ENCODE data around the gene CYB5R2. TPM values are rescaled to one million over a fixed set of nuclear protein-coding genes. Genes with fewer than 3 reads are reported as not detected.

Gene CYB5R2
- total RNA-seq, 1 donor from 2014 or later, result 5.7 TPM

DNA sequence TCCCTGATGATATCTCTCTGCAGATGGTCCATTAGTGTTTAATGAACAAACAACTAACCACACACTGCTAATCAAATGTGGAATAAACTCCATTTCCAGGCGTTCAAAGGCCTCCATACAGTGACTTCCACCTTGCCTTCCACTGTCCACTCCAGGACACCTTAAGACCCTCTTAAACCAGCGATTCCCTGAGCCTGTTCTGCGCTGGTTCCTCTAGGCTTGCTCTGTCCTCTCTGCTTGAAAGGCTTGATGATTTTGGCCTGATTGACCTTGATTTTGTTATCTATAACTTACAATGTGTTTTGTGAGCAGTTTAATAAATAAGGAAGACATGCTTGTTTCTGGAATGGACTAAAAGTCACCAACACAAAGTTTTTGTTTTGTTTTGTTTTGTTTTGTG, 20.9 kb upstream of the CYB5R2 start:
- H3K9me3 Mint-ChIP-seq (ENCODE audit: unreplicated experiment), result no peaks in the 10 kb centered on the region
- H3K36me3 Mint-ChIP-seq (ENCODE audit: unreplicated experiment), result no peaks in the 10 kb centered on the region
- H3K4me3 Mint-ChIP-seq (ENCODE audit: unreplicated experiment), result no peak overlapping the region
- no peak for DNase-seq (ENCODE audit: extremely low spot score, unreplicated experiment)
- no peak overlapping the region for H3K27ac Mint-ChIP-seq (ENCODE audit: unreplicated experiment)
- H3K27me3 Mint-ChIP-seq (ENCODE audit: unreplicated experiment), result peaks cover 35% of the 10 kb centered on the region
- H3K4me1 Mint-ChIP-seq (ENCODE audit: unreplicated experiment), result no peaks in the 10 kb centered on the region
- TF ChIP-seq, protein P1, sequence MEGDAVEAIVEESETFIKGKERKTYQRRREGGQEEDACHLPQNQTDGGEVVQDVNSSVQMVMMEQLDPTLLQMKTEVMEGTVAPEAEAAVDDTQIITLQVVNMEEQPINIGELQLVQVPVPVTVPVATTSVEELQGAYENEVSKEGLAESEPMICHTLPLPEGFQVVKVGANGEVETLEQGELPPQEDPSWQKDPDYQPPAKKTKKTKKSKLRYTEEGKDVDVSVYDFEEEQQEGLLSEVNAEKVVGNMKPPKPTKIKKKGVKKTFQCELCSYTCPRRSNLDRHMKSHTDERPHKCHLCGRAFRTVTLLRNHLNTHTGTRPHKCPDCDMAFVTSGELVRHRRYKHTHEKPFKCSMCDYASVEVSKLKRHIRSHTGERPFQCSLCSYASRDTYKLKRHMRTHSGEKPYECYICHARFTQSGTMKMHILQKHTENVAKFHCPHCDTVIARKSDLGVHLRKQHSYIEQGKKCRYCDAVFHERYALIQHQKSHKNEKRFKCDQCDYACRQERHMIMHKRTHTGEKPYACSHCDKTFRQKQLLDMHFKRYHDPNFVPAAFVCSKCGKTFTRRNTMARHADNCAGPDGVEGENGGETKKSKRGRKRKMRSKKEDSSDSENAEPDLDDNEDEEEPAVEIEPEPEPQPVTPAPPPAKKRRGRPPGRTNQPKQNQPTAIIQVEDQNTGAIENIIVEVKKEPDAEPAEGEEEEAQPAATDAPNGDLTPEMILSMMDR (IDR thresholded peaks at IDR 0.05), result no peak

DNA sequence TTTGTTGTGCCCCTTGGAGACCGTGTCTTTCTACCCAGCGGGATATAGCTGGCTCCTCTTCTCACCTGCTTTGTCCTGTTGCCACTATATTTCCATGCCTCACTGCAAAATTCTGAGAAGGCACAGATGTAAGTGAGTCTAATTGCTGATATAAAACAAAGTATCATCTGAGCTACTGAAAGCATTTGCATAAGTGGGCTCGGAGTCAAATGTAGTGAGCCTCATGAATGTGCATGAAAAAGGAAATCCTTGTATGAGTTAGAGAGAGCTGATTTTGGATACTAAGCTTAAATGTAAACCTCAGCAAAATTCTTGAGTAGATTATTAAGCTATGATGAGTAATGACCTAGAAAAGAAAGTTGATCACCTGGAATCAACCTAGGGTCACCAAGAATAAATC, 19.1 kb upstream of the CYB5R2 start:
- Mint-ChIP-seq H3K36me3 (ENCODE audit: unreplicated experiment) (no peaks in the 10 kb centered on the region), H3K27me3 (ENCODE audit: unreplicated experiment) (peaks cover 21% of the 10 kb centered on the region)

DNA sequence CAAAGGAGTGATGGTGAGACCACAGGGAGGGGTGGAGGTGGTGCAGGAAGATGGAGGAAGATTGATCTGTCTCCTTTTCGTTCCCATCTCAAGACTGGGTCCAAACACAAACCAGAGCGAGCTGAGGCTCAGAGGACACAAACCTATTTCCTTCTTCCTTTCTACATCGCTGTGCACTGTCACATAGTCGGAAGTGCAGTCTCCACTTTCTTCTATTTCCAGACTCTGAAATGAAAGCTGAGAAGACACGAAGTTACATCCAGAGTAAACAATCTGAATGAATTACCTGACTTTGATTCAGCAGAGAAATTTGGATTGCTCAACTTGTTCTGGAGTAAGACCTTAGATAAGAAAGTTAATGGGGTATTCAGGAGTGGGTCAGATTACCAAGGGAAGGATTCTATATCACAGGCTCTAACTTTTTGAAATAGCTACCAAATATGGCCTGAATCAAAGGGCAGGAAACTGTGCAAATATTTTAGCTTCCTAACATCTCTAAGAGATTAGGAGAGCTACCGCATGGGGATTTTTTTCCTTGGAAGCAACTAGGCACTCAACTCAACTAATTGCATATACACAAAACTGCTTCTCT, 18.6 kb upstream of the CYB5R2 start:
- Mint-ChIP-seq H3K9me3 (ENCODE audit: unreplicated experiment) (no peaks in the 10 kb centered on the region), H3K4me1 (ENCODE audit: unreplicated experiment) (peaks cover 2% of the 10 kb centered on the region), H3K27ac (ENCODE audit: unreplicated experiment) (no peak overlapping the region), H3K36me3 (ENCODE audit: unreplicated experiment) (no peaks in the 10 kb centered on the region), H3K27me3 (ENCODE audit: unreplicated experiment) (peaks cover 21% of the 10 kb centered on the region), H3K4me3 (ENCODE audit: unreplicated experiment) (no peak overlapping the region)
- DNase-seq (ENCODE audit: extremely low spot score, unreplicated experiment), result no peak
- TF ChIP-seq, protein P1 (IDR thresholded peaks at IDR 0.05), result no peak

More for the DNA sequence above, 19.1 kb upstream of the CYB5R2 start:
- Mint-ChIP-seq H3K4me1 (ENCODE audit: unreplicated experiment) (peaks cover 2% of the 10 kb centered on the region), H3K27ac (ENCODE audit: unreplicated experiment) (no peak overlapping the region), H3K9me3 (ENCODE audit: unreplicated experiment) (no peaks in the 10 kb centered on the region), H3K4me3 (ENCODE audit: unreplicated experiment) (no peak overlapping the region)
- TF ChIP-seq, protein P1 (IDR thresholded peaks at IDR 0.05), result no peak
- no peak for DNase-seq (ENCODE audit: extremely low spot score, unreplicated experiment)

DNA sequence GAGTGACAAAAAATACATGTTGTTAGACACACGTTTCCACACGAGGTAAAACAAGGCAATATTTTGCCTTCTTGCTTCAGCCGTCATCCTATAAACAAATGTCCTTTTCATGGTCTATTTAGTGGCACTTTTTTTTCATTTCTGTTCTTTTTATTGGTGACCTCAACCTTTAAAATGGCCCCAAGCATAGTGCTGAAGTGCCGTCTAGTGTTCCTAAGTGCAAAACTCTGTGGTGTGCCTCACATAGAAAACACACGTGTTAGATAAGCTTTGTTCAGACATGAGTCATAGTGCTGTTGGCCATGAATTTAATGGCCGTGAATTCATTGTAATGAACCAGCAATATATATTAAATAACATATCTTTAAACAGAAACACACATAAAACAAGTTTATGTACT, 17.3 kb upstream of the CYB5R2 start:
- Mint-ChIP-seq H3K36me3 (ENCODE audit: unreplicated experiment) (no peaks in the 10 kb centered on the region), H3K27me3 (ENCODE audit: unreplicated experiment) (peaks cover 21% of the 10 kb centered on the region), H3K9me3 (ENCODE audit: unreplicated experiment) (no peaks in the 10 kb centered on the region), H3K4me3 (ENCODE audit: unreplicated experiment) (no peak overlapping the region), H3K4me1 (ENCODE audit: unreplicated experiment) (peaks cover 7% of the 10 kb centered on the region), H3K27ac (ENCODE audit: unreplicated experiment) (no peak overlapping the region)
- no peak for DNase-seq (ENCODE audit: extremely low spot score, unreplicated experiment)
- TF ChIP-seq, protein P1 (IDR thresholded peaks at IDR 0.05), result peak; percentile 53

DNA sequence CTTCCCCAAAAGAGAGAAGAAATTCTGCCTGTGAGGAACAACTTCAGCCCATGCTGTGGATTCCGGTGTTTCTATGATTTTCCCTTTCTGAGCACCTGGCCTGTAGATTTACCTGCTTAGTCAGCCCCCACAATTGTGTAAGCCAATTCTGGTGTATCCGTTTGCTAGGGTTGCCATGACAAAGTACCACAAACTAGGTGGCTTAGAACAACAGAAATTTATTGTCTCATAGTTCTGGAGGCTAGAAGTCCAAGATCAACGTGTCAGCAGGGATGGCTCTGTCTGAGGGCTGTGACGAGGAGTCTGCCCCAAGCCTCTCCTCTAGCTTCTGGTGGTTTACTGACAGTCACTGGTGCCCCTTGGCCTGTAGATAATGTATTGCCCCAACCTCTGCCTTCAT, 15.9 kb upstream of the CYB5R2 start:
- Mint-ChIP-seq H3K36me3 (ENCODE audit: unreplicated experiment) (no peaks in the 10 kb centered on the region), H3K27ac (ENCODE audit: unreplicated experiment) (no peak overlapping the region), H3K4me1 (ENCODE audit: unreplicated experiment) (peaks cover 7% of the 10 kb centered on the region), H3K9me3 (ENCODE audit: unreplicated experiment) (no peaks in the 10 kb centered on the region), H3K27me3 (ENCODE audit: unreplicated experiment) (peaks cover 19% of the 10 kb centered on the region), H3K4me3 (ENCODE audit: unreplicated experiment) (no peak overlapping the region)
- DNase-seq (ENCODE audit: extremely low spot score, unreplicated experiment), result no peak
- TF ChIP-seq, protein P1 (IDR thresholded peaks at IDR 0.05), result no peak
